Pons (tissue), 1 donor: ENCODE results near the gene PFKFB2.
"Not testable (repeated sequence)": the region's sequence is repeated elsewhere in the genome, so short reads cannot be mapped to it uniquely, and the experiment has no call there.

ENCODE experiments used
- DNase-seq: peaks from one replicate; pipeline ENCODE4 v3.0.0-alpha.2; 2016; ENCODE audit warnings: low spot score

PFKFB2 gene

DNA sequence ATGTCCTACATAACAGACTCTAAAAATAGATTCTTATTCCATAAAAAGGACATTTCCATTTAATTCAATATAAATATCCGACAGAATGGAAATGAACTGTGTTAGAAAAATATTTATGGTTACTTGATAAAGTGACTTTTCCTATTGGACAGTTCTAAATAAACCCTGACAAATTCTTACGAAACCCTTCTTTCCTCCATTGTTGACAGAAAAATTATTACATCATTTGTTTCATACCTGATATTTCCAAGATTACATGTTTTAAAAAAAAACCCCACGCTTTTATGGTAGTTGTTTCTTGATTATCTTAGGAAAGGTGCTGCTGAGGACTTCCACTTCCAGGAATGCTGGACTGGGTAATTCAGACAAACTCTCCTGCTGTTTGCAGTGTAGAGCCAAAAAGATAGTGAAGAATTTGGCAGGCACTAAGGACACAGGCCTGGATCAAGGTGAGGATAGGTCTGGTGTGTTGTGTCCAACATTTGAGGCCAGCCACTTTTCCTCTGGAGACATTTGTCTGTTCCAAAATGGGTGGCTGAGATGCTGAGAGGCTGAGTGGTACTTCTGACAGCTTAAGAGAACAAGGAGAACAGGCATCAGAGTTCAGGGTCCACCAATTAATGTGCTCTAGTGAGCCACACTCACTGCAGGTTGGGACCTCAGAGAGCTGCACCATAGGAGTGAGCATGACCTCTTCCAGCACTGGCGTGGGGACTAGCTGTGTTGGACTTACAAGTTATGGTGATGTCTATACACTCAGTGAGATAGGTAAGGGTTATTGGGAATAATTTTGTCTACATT lies 13.5 kb upstream of the PFKFB2 start:
- DNase-seq = no peak

- DNase-seq = no peak
Measured at GRCh38 chr1:207040181-207040533, 12.9 kb upstream of the PFKFB2 start.

DNA sequence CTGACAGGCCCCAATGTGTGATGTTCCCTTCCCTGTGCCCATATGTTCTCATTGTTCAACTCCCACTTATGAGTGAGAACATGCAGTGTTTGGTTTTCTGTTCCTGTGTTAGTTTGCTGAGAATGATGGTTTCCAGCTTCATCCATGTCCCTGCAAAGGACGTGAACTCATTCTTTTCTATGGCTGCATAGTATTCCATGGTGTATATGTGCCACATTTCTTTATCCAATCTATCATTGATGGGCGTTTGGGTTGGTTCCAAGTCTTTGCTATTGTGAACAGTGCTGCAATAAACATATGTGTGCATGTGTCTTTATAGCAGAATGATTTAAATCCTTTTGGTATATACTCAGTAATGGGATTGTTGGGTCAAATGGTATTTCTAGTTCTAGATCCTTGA lies 11.7 kb upstream of the PFKFB2 start:
- DNase-seq = not testable (repeated sequence)

- no peak for DNase-seq
Measured at GRCh38 chr1:207045453-207045852, 7.6 kb upstream of the PFKFB2 start.

DNA sequence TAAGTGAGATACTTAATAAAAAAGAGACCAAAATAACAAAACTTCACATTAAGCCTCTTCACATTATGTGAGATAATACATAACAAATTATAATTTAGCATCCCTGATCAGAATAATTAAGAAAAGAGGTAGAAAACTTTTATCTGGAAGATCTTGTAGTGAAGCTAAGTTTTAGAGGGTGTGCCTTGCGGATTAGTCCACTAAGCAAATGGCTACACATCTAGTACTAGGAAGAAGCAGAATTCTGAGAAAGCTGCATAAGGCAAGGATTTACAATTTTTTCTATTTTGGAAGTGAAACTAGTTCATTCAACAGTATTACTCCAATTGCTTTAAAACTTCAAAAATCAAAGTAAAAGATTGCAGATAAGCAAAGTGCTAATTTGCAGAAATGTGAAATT lies 5.6 kb upstream of the PFKFB2 start:
- DNase-seq = no peak

- DNase-seq = no peak
Measured at GRCh38 chr1:207048041-207048440, 5.0 kb upstream of the PFKFB2 start.

DNA sequence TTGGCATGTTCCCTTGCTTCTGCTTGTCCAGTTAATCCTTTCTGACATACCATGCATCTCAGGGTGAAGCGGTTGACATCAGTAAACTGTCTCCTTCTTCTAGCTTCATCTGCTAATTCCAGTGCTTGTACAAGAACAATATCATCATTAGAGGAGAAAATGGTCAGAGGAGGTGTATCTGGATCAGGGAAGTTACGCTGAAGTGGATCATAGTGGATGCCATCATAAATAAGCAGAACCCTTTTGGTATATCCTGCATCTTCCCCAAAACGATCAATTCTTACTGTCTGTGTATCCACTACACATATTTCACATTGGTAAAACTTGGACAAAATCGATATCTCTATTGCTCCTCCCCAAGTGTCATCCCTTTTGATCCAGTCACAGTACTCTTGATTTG lies 4.0 kb upstream of the PFKFB2 start:
- no peak for DNase-seq

GRCh38 chr1:207049514-207049913 lies 3.6 kb upstream of the PFKFB2 start:
- DNase-seq = no peak

DNA sequence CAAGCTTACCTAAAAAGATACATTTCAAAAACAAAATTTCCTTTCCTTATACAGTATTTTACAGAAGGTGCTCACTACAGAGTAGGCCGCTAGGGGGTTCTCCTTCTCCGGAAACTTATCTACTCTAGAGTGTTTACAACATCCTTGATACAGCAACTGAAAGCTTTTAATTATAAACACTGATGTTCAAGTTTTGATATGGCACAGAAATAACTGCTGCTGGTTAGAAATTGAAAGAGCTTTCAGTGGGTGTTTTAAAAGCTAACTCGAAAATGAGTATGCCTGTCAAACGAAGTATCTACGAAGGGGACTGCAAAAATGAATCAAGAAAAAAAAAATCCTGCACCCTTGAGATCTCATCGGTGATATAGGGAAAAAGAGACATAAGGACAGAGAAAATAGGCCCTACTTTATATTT lies 3.1 kb upstream of the PFKFB2 start:
- DNase-seq = peak; percentile 85

- peak; percentile 82 for DNase-seq
Measured at GRCh38 chr1:207050480-207051190, 2.4 kb upstream of the PFKFB2 start.

- peak; percentile 76 for DNase-seq
Measured at GRCh38 chr1:207051191-207051943, 1.7 kb upstream of the PFKFB2 start, which contains the start of gene YOD1. Gene YOD1, minus strand, starts transcription at chr1:207051208. Its CDS starts 178 bp downstream, at chr1:207051030.

DNA sequence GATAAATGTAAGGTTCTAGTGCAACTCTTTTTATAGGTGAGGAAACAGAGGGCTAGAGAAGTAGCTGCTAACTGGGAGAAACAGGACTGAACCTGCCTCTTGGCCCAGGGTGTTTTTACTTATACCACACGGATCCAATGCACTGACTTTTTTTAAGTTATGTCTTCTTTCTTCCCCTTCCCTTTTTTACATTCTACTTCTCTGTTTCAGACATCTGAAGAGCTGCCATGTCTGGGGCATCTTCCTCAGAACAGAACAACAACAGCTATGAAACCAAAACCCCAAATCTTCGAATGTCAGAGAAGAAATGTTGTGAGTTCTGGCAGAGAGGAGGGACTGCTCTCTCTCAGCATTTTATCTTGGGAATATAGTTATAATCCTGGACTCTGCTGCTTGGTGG lies 1.4 kb downstream of the PFKFB2 start:
- peak; percentile 47 for DNase-seq

- no peak for DNase-seq
Measured at GRCh38 chr1:207055386-207056001, 2.4 kb downstream of the PFKFB2 start.

GRCh38 chr1:207056673-207057072 lies 3.6 kb downstream of the PFKFB2 start:
- no peak for DNase-seq

DNA sequence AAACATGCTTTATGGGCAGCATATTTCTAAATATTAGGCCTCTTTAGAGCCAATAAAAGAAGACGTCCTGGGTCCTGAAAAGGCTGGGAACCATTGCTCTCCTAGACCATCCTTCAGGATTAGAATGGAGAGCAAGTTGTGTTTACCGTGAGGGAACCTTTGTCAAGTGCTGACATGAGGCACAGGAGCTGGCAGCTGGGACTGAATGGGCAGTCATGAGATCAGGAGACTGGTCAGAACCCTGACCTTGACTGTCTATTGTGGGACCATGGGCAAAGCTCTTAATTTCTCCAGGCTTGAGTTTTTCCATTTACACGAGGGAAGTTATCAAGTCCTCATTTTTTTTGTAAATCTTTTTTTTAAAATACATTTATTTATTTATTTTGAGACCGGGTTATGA lies 5.2 kb downstream of the PFKFB2 start:
- no peak for DNase-seq

- DNase-seq = no peak
Measured at GRCh38 chr1:207058878-207059867, 6.1 kb downstream of the PFKFB2 start.

DNA sequence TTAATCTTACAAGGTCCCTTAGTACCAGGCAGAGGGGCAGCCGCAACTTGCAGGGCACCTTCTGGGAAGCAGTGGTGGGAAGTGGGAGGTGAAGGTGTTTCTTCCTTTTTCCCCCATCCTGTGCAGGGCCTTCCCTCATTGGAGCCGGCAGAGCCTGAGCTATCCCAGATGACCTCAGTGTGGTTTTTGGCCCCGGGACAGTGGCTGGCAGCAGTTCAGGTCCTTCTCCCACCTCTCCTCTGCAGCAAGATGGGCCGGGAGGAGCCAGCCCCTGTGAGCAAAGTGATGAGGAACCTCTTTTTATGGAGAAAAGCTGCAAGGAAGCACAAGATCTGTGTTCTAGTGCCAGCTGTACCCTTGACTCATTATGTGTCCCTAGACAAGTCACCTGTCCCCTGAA lies 6.8 kb downstream of the PFKFB2 start:
- no peak for DNase-seq

DNA sequence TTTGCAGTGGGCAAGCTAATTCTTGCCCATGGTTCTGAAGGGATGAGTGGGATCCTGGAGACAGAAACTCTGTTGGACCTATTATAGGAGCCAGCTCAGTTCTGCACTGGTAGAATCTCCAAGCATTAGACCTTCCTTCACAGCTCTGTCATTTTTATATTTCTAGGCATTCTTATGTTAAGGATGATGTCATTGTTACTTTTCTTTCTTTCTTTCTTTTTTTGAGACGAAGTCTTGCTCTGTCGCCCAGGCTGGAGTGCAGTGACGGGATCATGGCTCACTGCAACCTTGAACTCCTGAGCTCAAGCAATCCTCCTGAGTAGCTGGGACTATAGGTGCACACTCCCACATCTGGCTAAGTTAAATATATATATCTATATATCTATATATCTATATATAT lies 7.5 kb downstream of the PFKFB2 start:
- no peak for DNase-seq

GRCh38 chr1:207062058-207062457 lies 9.0 kb downstream of the PFKFB2 start:
- DNase-seq = no peak

DNA sequence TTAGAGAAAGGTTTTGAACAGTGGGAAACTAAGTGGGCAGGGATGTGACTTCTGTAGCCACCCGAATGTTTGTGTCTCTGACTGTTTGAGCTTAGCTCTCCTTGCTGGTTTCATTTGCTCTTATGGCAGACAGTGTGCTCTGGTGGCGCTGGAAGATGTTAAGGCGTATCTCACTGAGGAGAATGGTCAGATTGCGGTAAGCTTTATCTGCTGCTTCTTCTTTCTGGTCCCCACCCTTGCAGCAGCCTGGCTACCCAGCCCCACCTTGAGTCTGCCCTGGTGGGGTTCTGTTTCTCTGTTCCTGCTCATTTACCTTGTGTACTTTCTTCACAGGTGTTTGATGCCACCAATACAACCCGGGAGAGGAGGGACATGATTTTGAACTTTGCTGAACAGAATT lies 9.9 kb downstream of the PFKFB2 start:
- no peak for DNase-seq

- peak; percentile 23 for DNase-seq
Measured at GRCh38 chr1:207064561-207064960, 11.5 kb downstream of the PFKFB2 start.
